Nephron (organoid): ENCODE results near the gene FBLN2.
A peak's percentile ranks its signal among the peaks of the same experiment; 100 is the strongest.

Experiments
- H3K27ac Mint-ChIP-seq, 3 experiments: 2 replicates each; pipeline ENCODE4 v1.8.0; 2020; ENCODE audit warnings: mixed read lengths in 3 of 3, mild to moderate bottlenecking in 2 of 3, moderate library complexity in 1 of 3
- H3K27me3 Mint-ChIP-seq: 2 replicates; pipeline ENCODE4 v1.8.0; 2021; ENCODE audit warnings: low read depth, mild to moderate bottlenecking, moderate library complexity, mixed read lengths
- H3K36me3 Mint-ChIP-seq: 2 replicates; pipeline ENCODE4 v1.8.0; 2020; ENCODE audit warnings: low read depth, mixed read lengths
- H3K4me1 Mint-ChIP-seq: 2 replicates; pipeline ENCODE4 v1.8.0; 2020; ENCODE audit warnings: mixed read lengths
- H3K4me3 Mint-ChIP-seq, 3 experiments: 2 replicates each; pipeline ENCODE4 v1.8.0; 2020; ENCODE audit warnings: mild to moderate bottlenecking in 3 of 3, mixed read lengths in 3 of 3, moderate library complexity in 2 of 3
- H3K9me3 Mint-ChIP-seq: 2 replicates; pipeline ENCODE4 v1.8.0; 2020; ENCODE audit warnings: mixed read lengths
- TF ChIP-seq, protein P1 (sequence below), 3 experiments: fragments of 200-600 bp; sonication (generic); IDR thresholded peaks; one replicate each; pipeline ENCODE4 v1.5.0; 2021; ENCODE audit warnings: antibody characterized with exemption in 3 of 3; ENCODE audit not compliant: unreplicated experiment in 3 of 3

Gene FBLN2

DNA sequence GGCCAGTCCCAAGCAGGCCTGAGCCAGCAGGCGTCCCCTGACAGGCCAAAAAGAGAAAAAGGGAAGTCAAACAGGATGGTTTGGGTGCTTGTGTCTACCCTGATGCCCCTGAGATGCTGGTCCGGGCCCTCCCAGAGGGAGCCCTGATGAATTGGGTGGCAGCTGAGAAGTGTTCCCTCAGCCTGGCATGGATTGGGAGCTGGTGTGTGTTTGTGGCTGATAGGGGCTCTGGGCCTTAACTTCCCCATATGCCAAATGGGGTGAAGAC lies 1.4 kb downstream of the FBLN2 start:
- Mint-ChIP-seq H3K36me3 (no peaks in the 10 kb centered on the region), H3K4me3 (peak overlapping the region in 1 of 3 experiments; percentile 81)

DNA sequence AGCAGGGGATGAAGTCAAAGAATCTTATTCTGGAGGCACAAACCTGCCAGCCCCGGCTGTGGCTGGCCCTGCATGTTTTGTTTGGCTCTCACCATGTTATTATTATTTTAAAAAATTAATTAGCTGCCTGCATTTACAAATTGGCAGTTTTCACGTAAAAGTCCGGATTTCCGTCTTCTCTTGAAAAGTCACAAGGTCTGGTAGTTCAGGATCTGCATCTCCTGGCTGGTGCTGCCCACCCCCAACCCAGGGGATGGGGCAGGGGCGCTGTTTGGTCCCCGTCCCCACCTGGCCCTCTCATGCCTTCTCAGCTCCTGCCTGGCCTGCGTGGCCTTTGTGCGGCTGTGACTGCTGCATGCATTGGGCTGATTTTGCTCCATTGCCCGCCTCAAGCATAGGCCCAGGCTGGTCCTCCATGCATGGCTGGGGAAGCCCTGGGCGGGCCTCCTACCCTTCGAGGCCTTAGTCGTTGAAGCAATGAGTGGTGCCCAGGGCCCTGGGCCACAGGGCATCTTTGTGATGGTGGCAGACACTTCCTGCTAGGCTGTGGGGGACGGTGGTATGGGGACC lies 2.0 kb downstream of the FBLN2 start:
- H3K9me3 Mint-ChIP-seq, result no peaks in the 10 kb centered on the region
- H3K27ac Mint-ChIP-seq, result no peak overlapping the region
- H3K36me3 Mint-ChIP-seq, result no peaks in the 10 kb centered on the region
- TF ChIP-seq, protein P1, sequence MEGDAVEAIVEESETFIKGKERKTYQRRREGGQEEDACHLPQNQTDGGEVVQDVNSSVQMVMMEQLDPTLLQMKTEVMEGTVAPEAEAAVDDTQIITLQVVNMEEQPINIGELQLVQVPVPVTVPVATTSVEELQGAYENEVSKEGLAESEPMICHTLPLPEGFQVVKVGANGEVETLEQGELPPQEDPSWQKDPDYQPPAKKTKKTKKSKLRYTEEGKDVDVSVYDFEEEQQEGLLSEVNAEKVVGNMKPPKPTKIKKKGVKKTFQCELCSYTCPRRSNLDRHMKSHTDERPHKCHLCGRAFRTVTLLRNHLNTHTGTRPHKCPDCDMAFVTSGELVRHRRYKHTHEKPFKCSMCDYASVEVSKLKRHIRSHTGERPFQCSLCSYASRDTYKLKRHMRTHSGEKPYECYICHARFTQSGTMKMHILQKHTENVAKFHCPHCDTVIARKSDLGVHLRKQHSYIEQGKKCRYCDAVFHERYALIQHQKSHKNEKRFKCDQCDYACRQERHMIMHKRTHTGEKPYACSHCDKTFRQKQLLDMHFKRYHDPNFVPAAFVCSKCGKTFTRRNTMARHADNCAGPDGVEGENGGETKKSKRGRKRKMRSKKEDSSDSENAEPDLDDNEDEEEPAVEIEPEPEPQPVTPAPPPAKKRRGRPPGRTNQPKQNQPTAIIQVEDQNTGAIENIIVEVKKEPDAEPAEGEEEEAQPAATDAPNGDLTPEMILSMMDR (IDR thresholded peaks at IDR 0.05; ENCODE audit: unreplicated experiment in 3 of 3), result no peak
- peaks cover 42% of the 10 kb centered on the region for H3K27me3 Mint-ChIP-seq
- peak overlapping the region in 2 of 3 experiments; percentile 40 to 60 for H3K4me3 Mint-ChIP-seq
- H3K4me1 Mint-ChIP-seq, result peaks cover 23% of the 10 kb centered on the region

More for the DNA sequence above, 1.4 kb downstream of the FBLN2 start:
- Mint-ChIP-seq H3K9me3 (no peaks in the 10 kb centered on the region), H3K4me1 (peaks cover 28% of the 10 kb centered on the region), H3K27me3 (peaks cover 41% of the 10 kb centered on the region), H3K27ac (no peak overlapping the region)
- TF ChIP-seq, protein P1 (IDR thresholded peaks at IDR 0.05; ENCODE audit: unreplicated experiment in 3 of 3), result no peak

DNA sequence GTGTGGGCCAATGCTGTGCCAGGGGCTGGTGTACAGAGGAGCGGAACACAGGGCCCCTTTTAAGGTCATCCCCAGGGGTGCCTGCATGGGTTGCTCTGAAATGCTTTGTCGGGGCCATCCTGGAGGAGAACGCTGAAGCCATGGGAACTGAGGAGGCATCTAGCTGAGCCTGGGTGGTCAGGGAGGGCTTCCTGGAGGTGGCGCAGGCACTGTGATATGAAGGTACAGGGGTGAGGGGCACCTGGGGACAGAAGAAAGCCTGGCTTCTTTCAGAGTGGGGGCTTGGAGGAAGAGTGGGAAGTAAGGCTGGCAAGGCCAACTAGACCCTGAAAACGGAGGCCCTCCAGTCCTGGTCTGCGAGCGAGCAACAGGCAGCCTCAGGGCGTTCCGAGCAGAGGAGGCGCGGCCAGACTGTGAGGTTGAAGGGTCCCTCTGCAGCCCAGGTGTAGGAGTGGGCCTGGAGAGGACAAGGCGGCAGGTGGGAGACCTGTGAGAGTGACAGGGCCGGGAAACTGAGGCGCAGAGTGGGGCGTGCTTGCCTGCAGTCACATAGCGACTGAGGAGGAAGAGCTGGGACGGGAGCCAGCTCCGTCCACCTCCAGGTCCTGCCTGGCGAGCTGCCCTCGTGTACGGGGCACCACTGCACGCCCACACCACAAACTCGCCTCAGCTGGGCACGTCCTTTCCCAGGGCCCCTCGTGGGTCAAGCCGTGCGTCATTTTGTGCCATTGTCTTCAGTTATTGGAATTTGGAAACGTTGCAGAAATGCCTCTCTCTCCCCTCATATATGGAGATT lies 4.1 kb downstream of the FBLN2 start:
- H3K4me1 Mint-ChIP-seq, result peaks cover 9% of the 10 kb centered on the region
- H3K4me3 Mint-ChIP-seq, result no peak overlapping the region
- no peaks in the 10 kb centered on the region for H3K9me3 Mint-ChIP-seq
- peak overlapping the region in 1 of 3 experiments; percentile 39 for H3K27ac Mint-ChIP-seq
- H3K36me3 Mint-ChIP-seq, result no peaks in the 10 kb centered on the region
- TF ChIP-seq, protein P1 (IDR thresholded peaks at IDR 0.05; ENCODE audit: unreplicated experiment in 3 of 3), result no peak
- H3K27me3 Mint-ChIP-seq, result peaks cover 41% of the 10 kb centered on the region

DNA sequence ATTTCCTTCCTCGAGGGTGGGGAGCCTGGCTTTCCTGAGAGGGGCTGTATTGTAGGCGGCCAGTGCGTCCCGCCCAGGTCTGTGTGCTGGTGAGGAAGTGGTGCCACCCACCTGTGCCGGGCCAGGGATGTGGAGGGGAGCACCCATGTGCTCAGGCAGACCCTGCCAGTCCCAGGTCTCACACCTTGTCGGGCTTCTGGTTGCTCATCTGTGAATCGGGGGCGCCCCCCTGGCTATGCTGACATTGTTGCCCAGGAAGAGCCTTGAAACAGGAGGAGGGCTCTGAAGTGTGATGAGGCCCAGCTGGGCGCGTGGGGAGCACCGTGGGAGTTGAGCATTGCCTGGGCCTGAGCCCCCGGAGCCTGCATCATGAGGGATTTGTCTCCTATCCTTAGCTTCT lies 4.8 kb downstream of the FBLN2 start:
- Mint-ChIP-seq H3K9me3 (no peaks in the 10 kb centered on the region), H3K27me3 (peaks cover 37% of the 10 kb centered on the region), H3K36me3 (no peaks in the 10 kb centered on the region), H3K4me3 (no peak overlapping the region), H3K4me1 (peaks cover 9% of the 10 kb centered on the region), H3K27ac (peak overlapping the region in 1 of 3 experiments; percentile 39)
- TF ChIP-seq, protein P1 (IDR thresholded peaks at IDR 0.05; ENCODE audit: unreplicated experiment in 3 of 3), result no peak

DNA sequence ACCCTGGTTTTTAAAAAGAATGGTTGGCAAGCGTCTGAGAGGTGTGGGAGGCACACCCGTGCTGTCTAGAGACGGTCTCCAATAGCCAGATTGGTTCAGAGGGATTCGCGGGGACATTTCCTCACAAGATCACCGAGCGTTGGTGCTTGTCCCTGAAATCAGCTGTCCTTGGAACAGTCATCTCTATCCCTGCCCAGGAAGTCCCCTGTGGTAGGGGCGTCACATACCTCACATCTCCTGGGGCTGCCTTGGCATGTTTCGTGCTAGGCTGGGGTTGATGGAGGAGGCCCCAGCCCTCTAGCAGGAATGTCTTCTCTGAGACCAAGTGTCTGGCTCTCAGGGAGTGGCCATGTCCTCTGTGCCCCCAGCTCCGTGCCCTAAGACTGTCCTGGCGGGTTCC lies 6.8 kb downstream of the FBLN2 start:
- peaks cover 39% of the 10 kb centered on the region for H3K27me3 Mint-ChIP-seq
- TF ChIP-seq, protein P1 (IDR thresholded peaks at IDR 0.05; ENCODE audit: unreplicated experiment in 3 of 3), result no peak
- no peak overlapping the region for H3K4me3 Mint-ChIP-seq
- peaks cover 22% of the 10 kb centered on the region for H3K4me1 Mint-ChIP-seq
- H3K36me3 Mint-ChIP-seq, result no peaks in the 10 kb centered on the region
- peak overlapping the region in 1 of 3 experiments; percentile 3 for H3K27ac Mint-ChIP-seq
- H3K9me3 Mint-ChIP-seq, result no peaks in the 10 kb centered on the region

DNA sequence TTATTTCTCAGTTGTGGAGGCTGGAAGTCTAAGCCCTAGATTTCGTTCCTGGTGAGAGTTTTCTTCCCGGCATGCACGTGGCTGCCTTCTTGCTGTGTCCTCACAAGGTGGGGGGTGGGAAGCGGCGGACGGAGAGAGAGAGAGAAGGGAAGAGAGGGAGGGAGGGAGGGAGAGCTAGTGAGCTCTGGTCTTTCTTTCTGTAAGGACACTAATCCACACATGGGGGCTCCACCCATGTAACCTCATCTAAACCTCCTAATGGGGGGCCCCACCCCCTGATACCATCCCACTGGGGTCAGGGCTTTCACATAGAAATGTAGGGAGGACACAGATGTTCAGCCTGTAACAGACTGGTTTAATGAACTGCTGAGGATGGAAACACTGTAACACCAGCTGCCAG lies 7.3 kb downstream of the FBLN2 start:
- Mint-ChIP-seq H3K27ac (peak overlapping the region in 1 of 3 experiments; percentile 3), H3K36me3 (no peaks in the 10 kb centered on the region), H3K4me1 (peaks cover 24% of the 10 kb centered on the region), H3K27me3 (peaks cover 39% of the 10 kb centered on the region), H3K4me3 (no peak overlapping the region), H3K9me3 (no peaks in the 10 kb centered on the region)
- TF ChIP-seq, protein P1 (IDR thresholded peaks at IDR 0.05; ENCODE audit: unreplicated experiment in 3 of 3), result no peak
